Mucosa of descending colon (tissue), 3 donors: ENCODE measurements around the gene SPRED2. TPM values are rescaled to one million over a fixed set of nuclear protein-coding genes. Genes with fewer than 3 reads are reported as not detected.
A peak's percentile ranks its signal among the peaks of the same experiment; 100 is the strongest.
"Not testable (repeated sequence)": the region's sequence is repeated elsewhere in the genome, so short reads cannot be mapped to it uniquely, and the experiment has no call there.

Source experiments
- ATAC-seq: fragments of 200-7000 bp; cut with Tn5 transposase; one replicate; pipeline ENCODE4 v1.9.1; 2020; ENCODE audit warnings: mild to moderate bottlenecking, moderate library complexity
- DNase-seq, 3 donors: peaks; one replicate each; pipeline ENCODE4 v3.0.0-alpha.2; 2020
- H3K36me3 ChIP-seq: fragments of 200-600 bp; one replicate; pipeline ENCODE4 v1.8.0; 2021; ENCODE audit warnings: low read depth, mild to moderate bottlenecking
- H3K4me1 ChIP-seq: fragments of 200-600 bp; one replicate; pipeline ENCODE4 v1.8.0; 2021; ENCODE audit warnings: low read depth, mild to moderate bottlenecking
- H3K4me3 ChIP-seq: fragments of 200-600 bp; one replicate; pipeline ENCODE4 v1.8.0; 2021; ENCODE audit warnings: mild to moderate bottlenecking
- H3K9me3 ChIP-seq: fragments of 200-600 bp; one replicate; pipeline ENCODE4 v1.8.0; 2021; ENCODE audit warnings: mild to moderate bottlenecking
- intact Hi-C, 2 donors: fragments of 100-400 bp; cut with DNase I in 1 of 2; cut with micrococcal nuclease in 1 of 2; formaldehyde crosslinking; loops; one replicate each; pipeline versions ENCODE4 v1.11.0 to v1.11.1; 2022; cut with DNase I, micrococcal nuclease
- total RNA-seq, 3 donors: library from RNA; stranded (reverse); fragmentation: NEBNext Ultra II Directional in 2 of 3; extraction: Animal tissue kit (Norgen Biotek cat#: 25700) in 2 of 3; gene quantifications; one replicate each; pipeline versions ENCODE4 v1.2.1 to v1.2.4, GENCODE V29; 2021 to 2023
- TF ChIP-seq, protein P1 (sequence below): fragments of 200-600 bp; IDR thresholded peaks from one replicate; pipeline ENCODE4 v1.8.0; 2022; ENCODE audit warnings: antibody characterized with exemption, mild to moderate bottlenecking
- donor health status: DM: no; HTN: no; CAD: no; lungs with moderate emphysema.
- donor health status: DM: no; HTN: no; CAD: no.
- donor health status: DM: no; HTN: yes; CAD: no.

SPRED2 gene
- total RNA-seq, 3 donors from 2014 or later: 38.1 to 65.0 (median 43.4) TPM

DNA sequence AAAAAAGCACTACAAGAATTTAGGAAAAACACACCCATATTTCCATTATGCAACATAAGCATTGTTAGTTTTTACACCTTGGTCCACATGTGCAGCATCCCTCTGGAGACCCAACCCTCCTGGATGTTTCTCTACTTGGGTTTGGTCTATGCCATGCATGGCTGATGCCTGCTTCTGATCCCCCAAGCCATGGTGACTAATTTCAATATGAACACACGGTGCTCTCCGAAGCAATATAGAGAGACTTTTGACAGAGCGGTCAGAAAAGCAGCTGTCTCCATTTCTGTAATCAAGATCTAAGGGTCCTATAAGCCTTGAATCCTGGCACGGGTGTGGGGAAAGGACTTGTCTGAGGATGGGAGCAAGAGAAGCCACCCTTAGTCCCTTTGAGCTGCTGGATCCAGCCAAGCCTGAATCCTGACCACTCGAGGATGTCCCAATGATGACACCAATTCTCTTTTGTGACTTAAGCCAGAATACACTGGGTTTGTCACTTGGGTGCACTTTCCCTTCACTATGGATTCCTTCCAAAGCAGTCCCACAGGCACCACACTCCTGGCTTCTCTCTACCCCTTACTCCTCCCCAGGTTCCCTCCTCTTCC, 113.2 kb downstream of the SPRED2 start:
- no peak for ATAC-seq
- peaks cover 6% of the 10 kb centered on the region for H3K4me1 ChIP-seq
- no peaks in the 10 kb centered on the region for H3K9me3 ChIP-seq
- TF ChIP-seq, protein P1, sequence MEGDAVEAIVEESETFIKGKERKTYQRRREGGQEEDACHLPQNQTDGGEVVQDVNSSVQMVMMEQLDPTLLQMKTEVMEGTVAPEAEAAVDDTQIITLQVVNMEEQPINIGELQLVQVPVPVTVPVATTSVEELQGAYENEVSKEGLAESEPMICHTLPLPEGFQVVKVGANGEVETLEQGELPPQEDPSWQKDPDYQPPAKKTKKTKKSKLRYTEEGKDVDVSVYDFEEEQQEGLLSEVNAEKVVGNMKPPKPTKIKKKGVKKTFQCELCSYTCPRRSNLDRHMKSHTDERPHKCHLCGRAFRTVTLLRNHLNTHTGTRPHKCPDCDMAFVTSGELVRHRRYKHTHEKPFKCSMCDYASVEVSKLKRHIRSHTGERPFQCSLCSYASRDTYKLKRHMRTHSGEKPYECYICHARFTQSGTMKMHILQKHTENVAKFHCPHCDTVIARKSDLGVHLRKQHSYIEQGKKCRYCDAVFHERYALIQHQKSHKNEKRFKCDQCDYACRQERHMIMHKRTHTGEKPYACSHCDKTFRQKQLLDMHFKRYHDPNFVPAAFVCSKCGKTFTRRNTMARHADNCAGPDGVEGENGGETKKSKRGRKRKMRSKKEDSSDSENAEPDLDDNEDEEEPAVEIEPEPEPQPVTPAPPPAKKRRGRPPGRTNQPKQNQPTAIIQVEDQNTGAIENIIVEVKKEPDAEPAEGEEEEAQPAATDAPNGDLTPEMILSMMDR: no peak
- intact Hi-C loops: no loop called here
- H3K4me3 ChIP-seq: no peak overlapping the region
- DNase-seq: no peak
- H3K36me3 ChIP-seq: no peaks in the 10 kb centered on the region

DNA sequence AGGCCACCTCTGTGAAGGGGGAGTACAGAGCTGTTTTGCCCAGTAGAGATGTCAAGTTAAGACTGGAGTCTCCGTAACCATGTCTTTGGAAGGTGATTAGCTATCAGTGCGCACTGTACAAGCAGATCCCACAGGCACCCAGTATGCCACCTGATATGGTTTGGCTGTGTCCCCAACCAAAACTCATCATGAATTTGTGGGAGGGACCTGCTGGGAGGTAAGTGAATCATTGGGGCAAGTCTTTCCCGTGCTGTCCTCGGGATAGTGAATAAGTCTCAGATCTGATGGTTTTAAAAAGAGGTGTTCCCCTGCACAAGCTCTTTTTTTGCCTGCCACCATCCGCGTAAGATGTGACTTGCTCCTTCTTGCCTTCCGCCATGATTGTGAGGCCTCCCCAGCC, 114.6 kb downstream of the SPRED2 start:
- ATAC-seq: no peak
- DNase-seq: no peak
- intact Hi-C loops: no loop called here
- H3K4me1 ChIP-seq: peaks cover 6% of the 10 kb centered on the region
- H3K4me3 ChIP-seq: no peak overlapping the region
- TF ChIP-seq, protein P1: no peak
- no peaks in the 10 kb centered on the region for H3K36me3 ChIP-seq
- no peaks in the 10 kb centered on the region for H3K9me3 ChIP-seq

DNA sequence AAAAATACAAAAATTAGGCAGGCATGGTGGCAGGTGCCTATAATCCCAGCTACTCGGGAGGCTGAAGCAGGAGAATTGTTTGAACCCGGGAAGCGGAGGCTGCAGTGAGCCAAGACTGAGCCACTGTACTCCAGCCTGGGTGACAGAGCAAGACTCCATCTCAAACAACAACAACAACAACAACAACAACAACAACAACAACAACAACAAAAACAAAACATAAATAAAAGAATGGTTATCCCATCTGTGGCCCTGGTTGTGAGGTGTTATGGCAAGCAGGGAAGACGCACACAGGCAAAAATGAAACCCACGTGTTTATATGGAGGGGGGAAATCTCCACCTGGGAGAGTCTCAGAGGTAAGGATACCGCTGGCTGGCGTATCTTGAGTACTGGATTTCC, 115.0 kb downstream of the SPRED2 start:
- H3K36me3 ChIP-seq, ATAC-seq, H3K9me3 ChIP-seq, intact Hi-C loops, H3K4me1 ChIP-seq, H3K4me3 ChIP-seq, DNase-seq: not testable (repeated sequence)

DNA sequence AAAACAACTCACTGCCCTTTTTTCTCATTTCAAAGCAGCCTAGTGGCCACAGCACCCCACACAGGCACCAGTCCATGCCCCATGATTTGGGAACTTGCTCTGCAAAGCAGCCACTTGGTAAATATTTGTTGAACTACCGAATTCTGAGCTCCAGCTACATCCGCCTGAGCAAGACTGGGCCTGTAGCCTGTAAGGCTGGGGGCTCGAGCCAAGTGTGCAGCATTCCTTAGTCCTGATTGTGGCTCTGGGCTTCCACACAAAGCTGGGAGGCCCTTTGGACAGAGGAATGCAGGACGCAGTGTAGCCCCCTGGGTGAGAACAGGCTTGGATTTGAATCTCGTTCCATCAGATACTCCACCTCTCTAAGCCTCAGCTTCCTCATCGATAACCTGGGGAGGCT, 116.3 kb downstream of the SPRED2 start:
- Histone ChIP-seq H3K36me3 (no peaks in the 10 kb centered on the region), H3K4me1 (peaks cover 6% of the 10 kb centered on the region), H3K4me3 (no peak overlapping the region), H3K9me3 (no peaks in the 10 kb centered on the region)
- intact Hi-C loops: no loop called here
- DNase-seq (peak in 1 of 3 donors; percentile 30), ATAC-seq (no peak)
- TF ChIP-seq, protein P1: no peak

DNA sequence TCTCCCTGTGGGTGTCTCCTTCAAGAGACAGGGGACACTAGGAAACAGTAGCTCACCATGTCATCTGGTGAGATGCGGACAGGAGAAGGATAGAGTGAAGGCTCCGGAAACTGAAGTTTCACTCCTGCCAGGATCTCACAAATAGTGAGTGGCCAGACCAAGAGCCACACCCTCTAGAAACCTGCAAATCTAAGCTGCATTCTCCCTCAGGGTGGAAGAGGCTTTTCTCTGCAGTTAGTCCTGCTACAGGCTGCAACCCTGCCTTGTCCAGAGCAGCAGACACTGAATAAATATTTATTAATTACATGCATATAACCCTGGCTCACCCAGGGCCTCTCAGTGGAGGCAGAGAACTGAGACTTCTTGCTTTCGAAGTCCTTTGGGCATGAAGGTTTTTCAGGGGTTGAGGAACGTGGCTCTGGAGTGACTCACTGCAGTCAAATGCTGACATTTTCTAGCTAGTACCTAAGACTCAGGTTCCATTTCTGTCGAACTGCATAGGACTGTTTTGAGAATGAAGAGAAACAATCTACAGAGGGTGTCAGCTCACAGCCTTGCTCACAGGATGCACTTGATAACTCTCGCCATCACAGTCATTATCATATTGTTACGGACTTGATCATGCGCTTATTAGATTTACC, 117.5 kb downstream of the SPRED2 start:
- Histone ChIP-seq H3K4me3 (no peak overlapping the region), H3K4me1 (peaks cover 3% of the 10 kb centered on the region), H3K36me3 (no peaks in the 10 kb centered on the region), H3K9me3 (no peaks in the 10 kb centered on the region)
- no peak for DNase-seq
- ATAC-seq: no peak
- intact Hi-C loops: no loop called here
- TF ChIP-seq, protein P1: no peak

DNA sequence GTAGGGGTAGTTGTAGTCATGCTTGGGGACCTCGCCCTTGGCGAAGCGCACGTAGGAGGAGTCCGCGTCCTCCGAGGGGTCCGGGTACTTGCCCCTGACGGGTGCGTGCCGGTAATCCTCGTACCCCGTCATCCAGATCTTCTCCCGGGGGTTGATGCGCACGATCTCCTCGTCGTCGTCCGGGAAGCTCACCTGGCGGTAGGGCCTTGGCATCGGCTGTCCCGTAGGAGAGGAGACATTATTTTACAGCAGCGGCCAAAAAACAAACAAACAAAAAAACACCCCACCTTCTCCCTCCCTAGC, 118.5 kb downstream of the SPRED2 start:
- H3K36me3 ChIP-seq: no peaks in the 10 kb centered on the region
- no peaks in the 10 kb centered on the region for H3K9me3 ChIP-seq
- ATAC-seq (no peak), DNase-seq (no peak)
- no peaks in the 10 kb centered on the region for H3K4me1 ChIP-seq
- intact Hi-C loops: no loop called here
- H3K4me3 ChIP-seq: no peak overlapping the region
- TF ChIP-seq, protein P1: no peak
